ENCODE measurements around the gene MS4A1.
"Not testable (repeated sequence)": the region's sequence is repeated elsewhere in the genome, so short reads cannot be mapped to it uniquely, and the experiment has no call there.

MS4A1 gene

GRCh38 chr11:60504219-60504905, 48.7 kb downstream of the MS4A1 start:
- no peak for DNase-seq

- not testable (repeated sequence) for DNase-seq
Measured at GRCh38 chr11:60509609-60510008, 54.0 kb downstream of the MS4A1 start.

- DNase-seq: not testable (repeated sequence)
Measured at GRCh38 chr11:60510209-60510608, 54.6 kb downstream of the MS4A1 start.

GRCh38 chr11:60511393-60511792, 55.7 kb downstream of the MS4A1 start:
- DNase-seq: no peak

GRCh38 chr11:60512651-60513225, 57.1 kb downstream of the MS4A1 start:
- DNase-seq: no peak

GRCh38 chr11:60513496-60514460, 58.1 kb downstream of the MS4A1 start:
- no peak for DNase-seq

- DNase-seq: no peak
Measured at GRCh38 chr11:60515144-60515855, 59.7 kb downstream of the MS4A1 start, which contains the start of gene MS4A13. Gene MS4A13 (plus strand): TSS chr11:60515392. CDS start chr11:60518084, 2,692 bp downstream.

Measured in NCI-H187 treated with DMSO at 0.1 percent for 48 hours (cell line).